ENCODE results near the gene SPNS2.

GRCh38 chr17:4450710-4451316, 47.9 kb upstream of the SPNS2 start:
- TF ChIP-seq POLR2A (IDR thresholded peaks at IDR 0.05; ENCODE audit: borderline replicate concordance, extremely low read depth, insufficient read depth, insufficient read length) (no peak), CTCF (IDR thresholded peaks at IDR 0.05 in 2 of 3, conservative IDR thresholded peaks at IDR 0.05 in 1 of 3; ENCODE audit: borderline replicate concordance in 1 of 3, insufficient read depth in 1 of 3, low read depth in 2 of 3, low read length in 2 of 3) (no peak), RAD21 (IDR thresholded peaks at IDR 0.05; ENCODE audit: low read depth) (no peak), TCF7L2 (IDR thresholded peaks at IDR 0.05; ENCODE audit: borderline replicate concordance, extremely low read depth, insufficient read depth, insufficient read length) (no peak), POLR2AphosphoS5 (IDR thresholded peaks at IDR 0.05; ENCODE audit: low read depth, low read length) (no peak), REST (IDR thresholded peaks at IDR 0.05; ENCODE audit: low read depth) (no peak), YY1 (IDR thresholded peaks at IDR 0.05; ENCODE audit: extremely low read depth, insufficient replicate concordance, low read depth, low read length) (no peak), JUND (IDR thresholded peaks at IDR 0.05) (no peak), SP1 (IDR thresholded peaks at IDR 0.05; ENCODE audit: low read depth) (no peak), ZFX (IDR thresholded peaks at IDR 0.05) (no peak), MAX (IDR thresholded peaks at IDR 0.05) (no peak), ZNF274 (IDR thresholded peaks at IDR 0.05; ENCODE audit: low read depth, low read length) (no peak)

Measured in HCT116 (cell line).